Measurements from ENCODE around the gene TWF1.
"Not testable (repeated sequence)": the region's sequence is repeated elsewhere in the genome, so short reads cannot be mapped to it uniquely, and the experiment has no call there.

Gene TWF1

DNA sequence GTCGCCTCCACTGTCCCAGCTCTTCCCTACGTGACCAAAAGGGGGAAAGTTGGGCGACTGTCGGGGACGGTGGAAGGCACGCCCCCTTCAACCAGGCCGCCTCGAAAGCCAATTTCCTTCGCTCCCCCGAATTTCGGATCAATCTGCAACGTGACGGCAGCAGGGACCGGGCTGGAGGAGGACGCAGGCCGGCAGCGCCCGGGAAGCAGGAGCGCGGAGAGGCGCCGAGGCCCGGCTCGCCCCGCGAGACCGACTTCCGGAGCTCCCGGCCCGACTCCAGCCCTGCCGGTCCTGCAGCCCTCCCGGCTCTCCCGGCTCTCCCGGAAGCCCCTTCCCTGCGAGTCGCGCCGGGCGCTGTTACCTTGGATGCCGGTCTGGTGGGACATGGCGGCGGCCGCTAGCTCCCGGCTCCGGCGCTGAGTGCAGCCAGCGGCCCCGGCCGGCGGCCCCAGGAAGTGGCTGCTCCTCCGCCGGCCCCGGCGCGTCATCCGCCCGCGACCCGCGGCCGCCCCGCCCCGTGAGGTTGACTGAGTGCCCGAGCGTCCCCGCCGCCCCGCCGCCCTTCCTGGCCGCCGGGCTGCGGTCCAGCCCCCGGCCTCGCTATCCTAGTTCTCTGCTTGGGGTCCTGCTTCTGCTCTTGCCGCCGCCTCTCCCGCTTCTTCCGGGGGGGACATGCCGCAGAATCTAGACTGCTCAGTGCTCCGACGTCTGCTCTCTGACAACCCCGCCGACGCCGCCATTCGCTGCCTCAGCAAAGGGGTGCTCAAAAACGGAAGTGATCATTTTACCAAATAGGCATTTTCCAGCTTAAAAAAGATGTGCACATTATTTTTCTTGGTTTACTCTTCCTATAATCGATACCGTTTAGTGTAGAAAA is at the start of gene TWF1:
TWF1 (minus strand) TSS at position 458 of the 877 bp plus-strand sequence; CDS start at position 386, 72 bp downstream.
- DNase-seq (ENCODE audit: low read depth in 2 of 2): peak; percentile 67 to 75

DNA sequence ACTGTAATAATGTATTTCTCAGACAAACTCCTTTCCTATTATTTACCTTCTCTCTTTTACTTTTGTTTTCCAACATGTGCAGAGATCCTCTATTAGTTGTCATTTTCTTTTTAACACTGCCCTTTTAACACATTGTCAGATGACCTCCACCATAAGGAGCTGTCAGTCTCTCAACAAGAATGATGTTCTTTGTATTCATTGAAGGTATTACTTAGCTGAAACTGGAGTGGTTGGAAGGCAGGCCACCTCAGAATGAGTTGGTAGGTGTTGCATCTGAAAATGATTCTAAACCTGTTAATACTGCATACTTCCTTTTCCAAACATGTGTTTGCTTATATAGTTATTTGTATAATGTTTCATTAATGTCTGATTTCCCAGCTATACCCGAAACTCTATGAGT is 46.6 kb upstream of the TWF1 start:
- no peak for DNase-seq (ENCODE audit: low read depth in 2 of 2)

DNA sequence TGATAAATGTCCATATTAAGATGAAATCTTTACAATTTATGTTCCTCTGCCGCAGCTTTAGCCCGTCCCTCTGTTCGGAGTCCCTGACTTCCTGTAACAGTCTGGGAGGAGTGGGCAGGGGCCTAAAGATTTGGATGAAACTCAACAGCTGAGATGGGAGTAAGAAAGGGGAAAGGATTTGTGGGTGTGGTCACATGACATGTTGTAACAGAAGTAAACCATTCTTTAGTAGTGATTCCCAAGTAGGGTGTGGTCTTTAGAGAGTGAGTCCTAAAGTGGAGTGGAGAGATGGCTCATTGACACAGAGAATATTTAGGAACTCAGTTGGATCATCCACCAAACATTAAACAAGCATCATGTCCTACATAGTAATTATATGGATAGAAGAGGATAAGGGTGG is 42.7 kb upstream of the TWF1 start:
- DNase-seq (ENCODE audit: low read depth in 2 of 2): no peak

DNA sequence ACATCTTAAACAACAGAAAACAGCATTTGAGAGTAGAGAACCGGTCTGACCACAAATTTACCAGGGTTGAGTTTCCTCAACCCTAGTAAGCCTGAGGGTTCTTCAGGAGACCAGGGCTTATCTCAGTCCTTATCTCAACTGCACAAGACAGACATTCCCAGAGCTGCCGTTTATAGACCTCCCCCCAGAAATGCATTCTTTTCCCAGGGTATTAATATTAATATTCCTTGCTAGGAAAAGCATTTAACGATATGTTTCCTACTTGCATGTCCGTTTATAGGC is 42.0 kb upstream of the TWF1 start:
- no peak for DNase-seq (ENCODE audit: low read depth in 2 of 2)

DNA sequence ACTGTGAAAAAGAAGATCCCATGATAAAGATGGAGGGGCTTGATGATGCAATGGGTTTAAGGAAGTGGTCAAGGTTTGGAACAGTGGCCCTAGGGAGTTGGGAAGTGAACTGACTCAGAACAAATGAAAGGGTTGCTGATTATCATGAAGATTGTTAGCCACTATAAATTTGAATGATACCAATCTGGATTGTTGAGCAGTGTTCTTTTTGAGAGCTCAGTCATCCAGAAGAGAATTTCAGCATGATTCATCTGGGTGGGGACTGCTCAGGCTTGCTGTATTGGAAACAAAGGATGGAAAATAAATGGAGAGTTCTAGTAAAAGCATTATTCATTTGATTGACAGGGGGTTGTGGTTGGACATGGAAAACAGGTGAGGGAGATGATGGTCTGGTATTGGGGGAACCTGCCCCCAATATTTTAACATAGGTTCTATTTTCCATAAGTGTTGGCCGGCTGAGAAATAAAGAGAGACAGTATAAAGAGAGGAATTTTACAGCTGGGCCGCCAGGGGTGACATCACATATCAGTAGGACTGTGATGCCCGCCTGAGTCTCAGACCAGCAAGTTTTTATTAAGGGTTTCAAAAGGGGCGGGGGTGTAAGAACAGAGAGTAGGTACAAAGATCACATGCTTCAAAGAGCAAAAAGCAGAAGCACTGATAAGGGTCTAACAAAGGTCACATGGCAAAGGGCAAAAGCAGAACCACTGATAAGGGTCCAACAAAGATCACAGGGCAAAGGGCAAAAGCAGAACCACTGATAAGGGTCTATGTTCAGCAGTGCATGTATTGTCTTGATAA is 41.5 kb upstream of the TWF1 start:
- DNase-seq (ENCODE audit: low read depth in 2 of 2): not testable (repeated sequence)

DNA sequence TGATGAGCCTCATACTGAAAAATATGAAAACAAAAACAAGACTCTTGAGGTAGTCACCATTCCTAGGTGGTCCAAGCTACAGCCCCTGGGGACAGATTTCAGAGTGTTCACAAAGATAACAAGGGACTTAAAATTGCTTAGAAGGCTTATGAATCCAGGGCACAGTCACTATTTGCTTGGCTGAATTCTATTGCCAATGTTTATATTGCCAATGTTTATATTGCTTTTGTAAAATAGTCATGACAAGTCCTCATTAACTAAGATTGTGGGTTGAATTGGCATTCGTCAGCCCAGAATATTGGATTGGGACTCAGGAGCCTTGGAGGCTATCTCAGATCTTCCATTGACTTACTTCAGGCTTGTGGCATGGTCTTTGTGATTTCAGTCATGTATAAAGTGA is 36.1 kb upstream of the TWF1 start:
- DNase-seq (ENCODE audit: low read depth in 2 of 2): no peak

DNA sequence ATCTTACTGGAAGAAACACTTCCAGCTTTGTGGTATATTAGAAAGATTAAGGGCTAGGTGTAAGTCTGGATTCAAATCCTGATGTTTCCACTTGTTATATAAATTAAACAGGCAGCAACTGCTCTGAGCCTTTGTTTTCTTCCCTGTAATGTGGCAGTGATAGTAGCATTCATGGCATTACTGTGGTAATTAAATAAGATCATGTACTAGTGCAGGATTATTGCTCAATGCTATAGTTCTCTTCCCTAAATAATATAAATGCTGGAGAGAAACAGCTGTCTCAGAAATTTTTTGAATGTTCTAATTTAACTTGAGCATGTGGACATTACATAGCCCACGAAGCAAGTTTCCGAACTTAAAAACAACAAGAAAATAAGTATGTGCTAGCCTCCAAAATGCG is 35.1 kb upstream of the TWF1 start:
- no peak for DNase-seq (ENCODE audit: low read depth in 2 of 2)

DNA sequence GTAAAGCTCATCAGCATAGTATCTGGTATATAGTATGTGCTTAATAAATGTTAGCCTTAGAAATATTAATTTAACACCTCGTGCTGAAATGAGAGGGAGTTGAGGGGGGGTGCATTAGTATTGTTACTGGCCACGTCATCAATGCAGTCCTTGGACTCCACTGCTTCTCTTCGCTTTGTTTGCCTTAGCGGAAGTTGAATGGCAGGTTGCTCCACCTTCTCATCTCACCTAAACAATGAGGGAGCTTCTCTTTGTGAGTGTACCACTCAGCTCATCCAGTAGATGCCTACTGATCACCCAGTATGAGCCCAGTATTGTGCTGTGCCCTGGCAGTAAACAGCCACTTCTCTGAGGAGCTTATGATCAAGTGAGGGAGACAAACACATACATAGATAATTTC is 34.2 kb upstream of the TWF1 start:
- DNase-seq (ENCODE audit: low read depth in 2 of 2): no peak

DNA sequence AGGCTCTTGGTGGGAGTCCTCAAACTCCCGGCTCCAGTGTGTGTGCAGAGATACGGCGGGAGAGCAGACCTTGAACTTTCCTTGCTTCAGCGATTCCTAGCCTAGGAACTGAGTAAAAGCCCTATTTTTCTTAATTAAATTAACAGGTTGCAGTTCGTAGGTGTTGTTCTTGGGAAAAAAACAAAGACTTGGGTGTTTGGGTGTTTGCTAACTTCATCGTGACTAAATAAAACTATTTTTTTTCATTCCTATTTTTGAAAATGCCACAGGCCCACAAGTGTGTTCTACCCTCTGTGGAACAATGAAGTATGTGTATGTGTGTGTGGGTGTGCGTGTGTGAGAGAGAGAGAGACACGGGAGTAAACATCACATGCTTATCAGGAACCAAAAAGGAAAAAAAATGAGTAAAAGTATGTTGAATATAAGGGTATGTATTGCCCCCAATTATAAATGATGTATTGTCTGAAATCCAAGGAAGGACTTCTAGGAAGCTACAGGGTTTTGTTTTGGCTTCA is 30.4 kb upstream of the TWF1 start:
- DNase-seq (ENCODE audit: low read depth in 2 of 2): no peak

DNA sequence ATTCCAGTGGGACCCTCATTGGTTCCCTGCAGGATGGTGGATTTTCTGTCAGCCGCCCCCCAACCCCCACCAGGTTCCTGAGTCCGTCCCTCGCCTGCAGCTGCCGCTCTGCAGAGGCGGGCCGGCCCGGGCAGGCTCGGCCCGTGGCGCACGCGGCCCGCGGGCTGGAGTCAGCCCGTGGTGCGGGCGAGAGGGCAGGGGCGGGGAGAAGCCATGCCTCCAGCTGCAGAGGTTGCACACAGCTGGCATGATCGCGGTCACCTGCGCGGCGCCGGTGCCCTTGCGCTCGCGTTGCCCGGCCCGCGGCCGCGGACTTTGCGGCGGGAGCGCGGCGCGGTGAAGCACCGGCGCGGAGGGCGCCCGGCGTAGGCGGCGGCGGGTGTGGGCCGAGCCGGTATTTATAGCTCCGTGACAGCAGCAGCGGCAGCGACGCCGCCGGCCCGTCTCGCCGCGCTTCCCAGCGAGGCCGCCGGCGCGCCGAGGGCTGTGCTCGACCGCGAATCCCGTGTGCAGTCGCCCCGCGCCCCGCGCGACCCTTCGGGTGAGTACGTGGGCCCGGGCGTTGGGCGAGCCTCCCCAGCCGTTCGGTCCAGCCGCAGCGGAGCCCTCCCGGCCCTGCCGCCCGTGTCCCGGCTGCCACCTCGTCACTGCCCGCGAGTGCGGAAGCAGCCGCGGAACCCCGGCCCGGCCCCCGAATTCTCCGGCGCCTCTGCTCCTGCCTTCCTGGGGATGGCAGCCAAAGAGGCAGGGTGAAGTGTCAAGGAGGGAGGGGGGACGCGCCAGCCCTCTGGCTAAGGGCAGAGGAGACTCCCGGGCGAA is 29.7 kb upstream of the TWF1 start, which contains the start of gene TMEM117:
TMEM117 (plus strand) TSS at position 426 of the 819 bp plus-strand sequence.
- peak; percentile 31 to 34 for DNase-seq (ENCODE audit: low read depth in 2 of 2)

DNA sequence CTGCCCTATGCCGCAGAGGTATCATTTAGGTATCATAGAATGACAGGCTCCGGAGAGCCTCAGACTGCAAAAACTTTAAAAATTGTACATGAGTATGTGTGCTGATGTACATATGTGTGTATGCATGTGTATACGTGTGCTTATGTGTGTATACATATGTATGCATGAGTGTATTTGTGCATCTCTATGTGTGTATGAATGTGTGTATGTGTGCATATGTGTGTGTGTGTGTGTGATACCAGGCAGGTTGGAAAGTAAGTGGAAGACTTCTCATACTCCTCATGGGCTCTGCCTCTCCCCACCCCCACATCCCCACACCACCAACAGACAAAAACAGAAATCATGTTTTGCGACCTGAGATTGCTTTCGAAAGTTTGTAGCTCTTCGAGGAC is 29.1 kb upstream of the TWF1 start:
- DNase-seq (ENCODE audit: low read depth in 2 of 2): no peak

DNA sequence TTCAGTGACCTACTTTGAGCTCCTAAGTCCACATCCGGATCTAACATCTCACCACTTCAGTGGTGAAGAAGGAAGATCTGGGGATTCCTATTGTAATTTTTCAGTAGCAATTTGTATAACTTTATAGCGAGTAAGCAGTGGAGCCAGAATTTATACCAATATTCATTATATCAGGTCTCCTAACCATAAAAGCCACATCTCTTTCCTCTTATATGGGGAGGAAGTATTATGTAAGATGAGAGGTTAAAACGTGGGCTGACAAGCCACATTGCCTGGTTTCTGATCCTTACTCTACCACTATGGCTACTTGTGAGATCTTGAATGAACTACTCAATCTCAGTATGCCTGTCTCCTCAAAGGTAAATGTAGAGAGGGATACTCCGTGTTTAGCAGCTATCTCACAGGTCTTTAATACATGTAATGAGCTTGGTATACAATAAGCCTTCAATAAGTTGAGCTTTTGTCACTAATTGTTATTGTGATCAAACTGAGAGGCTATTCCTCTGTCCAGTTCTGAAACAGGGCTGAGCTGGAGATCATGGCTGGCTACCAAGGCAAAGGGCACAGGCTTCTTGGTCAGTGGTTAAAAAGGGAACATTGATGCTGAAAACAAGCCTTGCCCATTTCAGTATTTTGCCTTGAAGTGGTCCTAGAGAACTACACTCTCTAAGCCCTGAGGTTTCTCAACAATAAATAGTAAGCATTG is 26.5 kb upstream of the TWF1 start:
- no peak for DNase-seq (ENCODE audit: low read depth in 2 of 2)

DNA sequence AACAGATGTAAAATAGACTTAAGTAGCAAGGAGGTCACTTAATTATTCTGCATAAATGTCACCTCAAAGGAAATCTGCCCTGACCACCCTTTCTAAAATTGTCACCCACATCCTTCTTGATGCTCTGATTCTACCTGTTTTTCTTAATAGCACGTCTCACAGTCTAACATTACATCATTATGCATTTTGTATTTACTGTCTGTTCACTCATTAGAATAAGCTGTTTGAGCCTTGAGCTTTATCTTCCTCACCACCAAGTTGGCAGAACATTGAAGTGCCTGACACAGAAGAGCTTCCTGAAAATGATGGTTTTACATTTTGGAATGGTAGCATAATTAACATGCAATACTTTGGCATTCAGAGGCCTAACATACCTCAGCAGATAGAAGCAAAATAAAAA is 21.0 kb upstream of the TWF1 start:
- DNase-seq (ENCODE audit: low read depth in 2 of 2): no peak

DNA sequence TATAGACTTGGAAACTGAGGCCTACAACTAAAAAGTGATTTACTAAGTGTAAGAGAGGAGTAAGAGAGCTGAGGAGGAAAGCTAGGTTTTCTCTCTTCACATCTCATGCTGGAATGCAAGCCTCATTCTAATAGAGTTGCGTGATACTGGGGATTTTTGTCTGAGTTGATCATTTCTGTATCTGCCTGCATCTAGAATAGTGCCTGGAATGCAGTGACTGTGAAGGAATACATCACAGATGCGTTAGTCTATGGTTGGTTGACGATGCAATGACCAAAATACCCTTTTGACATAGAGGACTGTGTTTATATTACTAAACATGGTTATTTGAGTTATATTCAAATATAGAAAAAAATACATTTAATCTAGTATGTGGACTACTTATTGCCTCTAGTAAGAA is 20.6 kb upstream of the TWF1 start:
- DNase-seq (ENCODE audit: low read depth in 2 of 2): no peak

DNA sequence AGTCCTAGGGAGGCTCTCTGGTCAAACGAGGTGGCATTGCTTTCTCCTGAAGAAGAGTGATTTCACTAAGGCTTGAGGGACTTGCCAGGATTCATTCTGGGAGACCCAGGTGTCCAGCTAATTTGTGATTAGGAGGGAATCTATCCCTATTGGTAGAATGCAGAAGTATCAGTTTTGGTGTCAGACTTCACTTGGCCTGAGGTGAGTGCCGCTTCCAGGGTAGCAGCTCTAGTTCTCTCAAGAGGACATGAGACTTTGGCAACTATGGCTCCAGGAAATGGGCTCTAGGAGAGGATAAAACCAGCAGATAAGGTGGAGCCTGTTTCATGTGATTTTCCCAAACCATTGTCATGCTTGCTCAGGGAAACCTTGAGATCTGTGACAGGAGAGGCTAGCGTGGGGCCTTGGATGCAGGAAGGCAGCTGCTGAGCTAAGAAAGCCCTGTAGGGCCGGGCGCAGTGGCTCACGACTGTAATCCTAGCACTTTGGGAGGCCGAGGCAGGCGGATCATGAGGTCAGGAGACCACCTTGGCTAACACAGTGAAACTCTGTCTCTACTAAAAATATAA is 18.2 kb upstream of the TWF1 start:
- DNase-seq (ENCODE audit: low read depth in 2 of 2): no peak

DNA sequence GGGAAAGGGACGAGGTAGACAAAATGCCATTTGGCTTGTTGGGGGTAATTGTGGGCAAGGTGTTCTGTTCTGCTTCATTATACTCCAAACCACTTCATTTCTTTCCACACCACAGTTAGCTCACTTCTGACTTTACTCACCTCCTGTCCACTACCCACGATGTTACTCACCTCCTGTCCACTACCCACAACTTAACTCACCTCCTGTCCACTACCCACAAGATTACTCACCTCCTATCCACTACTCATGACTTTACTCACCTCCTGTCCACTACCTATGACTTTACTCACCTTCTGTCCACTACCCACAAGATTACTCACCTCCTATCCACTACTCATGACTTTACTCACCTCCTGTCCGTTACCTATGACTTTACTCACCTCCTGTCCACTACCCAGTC is 10.1 kb upstream of the TWF1 start:
- no peak for DNase-seq (ENCODE audit: low read depth in 2 of 2)

DNA sequence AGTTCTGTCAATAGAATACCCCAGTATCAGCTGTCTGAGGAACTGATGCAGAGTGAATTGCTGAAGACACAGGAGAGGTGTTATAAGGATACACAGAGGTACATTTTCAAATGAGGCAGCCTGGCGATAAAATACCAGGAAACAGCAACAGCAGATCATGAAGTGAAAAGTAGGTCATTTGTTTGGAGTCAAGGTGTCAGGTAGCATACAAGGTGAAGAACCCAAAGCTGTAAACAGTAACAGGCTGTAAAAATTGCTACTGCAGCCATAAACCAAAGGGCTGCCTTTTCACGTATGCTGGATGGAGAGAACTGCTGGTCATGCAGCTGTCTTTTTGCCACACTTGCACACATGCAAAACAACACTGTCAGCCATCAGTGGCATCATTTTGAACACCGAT is 9.3 kb upstream of the TWF1 start:
- DNase-seq (ENCODE audit: low read depth in 2 of 2): no peak

DNA sequence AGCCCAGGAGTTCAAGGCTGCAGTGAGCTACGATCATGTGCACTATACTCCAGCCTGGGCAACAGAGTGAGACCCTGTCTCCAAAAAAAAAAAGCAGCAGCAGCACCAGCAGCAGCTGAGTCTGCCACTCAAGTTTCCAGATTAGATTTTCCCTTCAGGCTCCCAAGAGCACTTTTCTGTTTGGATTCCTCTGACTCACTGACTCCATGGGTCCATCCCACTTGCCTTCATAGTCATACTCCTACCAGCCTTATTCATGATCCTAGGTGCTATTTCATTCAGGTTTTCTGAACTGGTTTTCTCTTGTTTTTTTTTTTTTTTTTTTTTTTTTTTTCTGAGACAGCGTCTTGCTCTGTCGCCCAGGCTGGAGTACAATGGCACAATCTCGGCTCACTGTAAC is 6.8 kb upstream of the TWF1 start:
- DNase-seq (ENCODE audit: low read depth in 2 of 2): no peak

DNA sequence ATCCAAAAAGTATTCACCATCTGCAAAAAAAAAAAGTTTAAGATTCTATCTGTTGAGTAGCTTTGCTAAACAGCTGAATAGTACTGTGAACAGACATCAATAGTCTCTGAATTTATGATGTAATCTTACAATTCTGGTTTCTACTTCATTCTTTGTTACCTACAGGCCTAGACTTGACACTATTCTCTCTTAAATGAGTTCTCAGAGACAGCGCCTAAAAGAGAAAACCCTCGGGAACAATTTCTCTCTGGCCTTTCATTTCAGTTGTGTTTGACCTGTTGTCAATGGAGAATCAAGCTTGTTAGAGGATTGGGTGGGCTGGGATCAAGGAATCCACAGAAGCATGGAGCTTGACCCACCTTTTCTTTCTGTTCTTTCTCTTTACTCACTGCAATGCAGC is 5.9 kb upstream of the TWF1 start:
- DNase-seq (ENCODE audit: low read depth in 2 of 2): no peak

DNA sequence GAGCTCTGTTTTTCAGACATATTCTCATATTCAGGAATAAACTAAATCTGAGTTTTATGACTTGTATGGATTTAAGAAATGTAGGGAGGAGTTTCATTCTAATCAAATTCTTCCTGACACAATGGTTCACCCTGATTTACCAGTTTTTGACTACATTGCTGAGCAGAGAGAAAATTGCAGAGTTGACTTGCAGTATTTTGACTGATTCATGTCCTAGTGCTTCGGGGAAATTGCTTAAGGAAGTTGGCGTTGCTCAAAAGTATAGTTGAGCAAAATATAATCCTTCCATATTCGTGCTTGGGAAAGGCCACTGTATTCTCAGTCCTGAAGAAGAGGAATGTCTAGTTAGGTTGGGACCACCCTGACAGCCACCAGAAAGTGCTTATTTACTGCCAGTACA is 1.3 kb upstream of the TWF1 start:
- no peak for DNase-seq (ENCODE audit: low read depth in 2 of 2)

DNA sequence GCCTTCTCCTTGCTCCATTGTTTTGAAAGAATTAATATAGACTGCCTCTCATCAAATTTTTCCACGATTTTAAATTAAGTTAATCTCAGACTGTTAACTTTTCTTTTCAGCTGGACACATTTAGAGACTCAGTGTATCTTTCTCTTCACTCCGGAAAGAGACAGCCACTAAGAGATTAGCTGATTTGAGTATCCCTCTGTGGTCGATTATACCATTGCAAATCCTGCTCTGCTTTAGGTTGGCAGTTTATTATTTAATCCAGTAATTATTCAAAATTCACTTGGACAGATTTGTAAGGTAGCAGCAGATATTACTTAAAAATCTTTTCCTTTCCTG is 588 bp upstream of the TWF1 start:
- DNase-seq (ENCODE audit: low read depth in 2 of 2): no peak
